ENCODE data around the gene NCSTN. TPM values are rescaled to one million over a fixed set of nuclear protein-coding genes. Genes with fewer than 3 reads are reported as not detected.

The NCSTN gene
- total and polyA plus RNA-seq, 8 donors: 90.7 to 125 (median 115) TPM

GRCh38 chr1:160363010-160363409 is 19.8 kb downstream of the NCSTN start:
- DNase-seq (no peak), ATAC-seq (no peak)
- Histone ChIP-seq H3K4me1 (no peaks in the 10 kb centered on the region), H3K9me3 (no peaks in the 10 kb centered on the region), H3K36me3 (peaks cover 0 to 28% of the 10 kb centered on the region in 2 donors), H3K4me3 (no peak overlapping the region), H3K27ac (no peak overlapping the region), H3K27me3 (no peaks in the 10 kb centered on the region)
- intact Hi-C loops (cut with DNase I): no loop called here
- TF ChIP-seq CTCF (IDR thresholded peaks at IDR 0.05): no peak

- ATAC-seq: no peak
- H3K27ac ChIP-seq: no peak overlapping the region
- no peak for TF ChIP-seq CTCF (IDR thresholded peaks at IDR 0.05)
- no peak for DNase-seq
- no peaks in the 10 kb centered on the region for H3K9me3 ChIP-seq
- no peaks in the 10 kb centered on the region for H3K4me1 ChIP-seq
- H3K4me3 ChIP-seq: no peak overlapping the region
- no peaks in the 10 kb centered on the region for H3K27me3 ChIP-seq
- intact Hi-C loops (cut with DNase I): no loop called here
- peaks cover 0 to 18% of the 10 kb centered on the region in 2 donors for H3K36me3 ChIP-seq
Observed at GRCh38 chr1:160363951-160364735, 21.0 kb downstream of the NCSTN start.

GRCh38 chr1:160365325-160365724 is 22.1 kb downstream of the NCSTN start:
- ATAC-seq (no peak), DNase-seq (no peak)
- no peak for TF ChIP-seq CTCF (IDR thresholded peaks at IDR 0.05)
- intact Hi-C loops (cut with DNase I): no loop called here
- Histone ChIP-seq H3K27ac (no peak overlapping the region), H3K4me3 (no peak overlapping the region), H3K4me1 (no peaks in the 10 kb centered on the region), H3K27me3 (no peaks in the 10 kb centered on the region), H3K9me3 (no peaks in the 10 kb centered on the region), H3K36me3 (peaks cover 0 to 6% of the 10 kb centered on the region in 2 donors)

GRCh38 chr1:160366731-160367515 is 23.7 kb downstream of the NCSTN start, which contains the start of gene NHLH1:
NHLH1 (plus strand) TSS chr1:160367071; CDS start chr1:160370732, 3,661 bp downstream.
- Histone ChIP-seq H3K36me3 (no peaks in the 10 kb centered on the region), H3K27me3 (no peaks in the 10 kb centered on the region), H3K4me3 (no peak within 1 kb of the TSS), H3K4me1 (no peaks in the 10 kb centered on the region), H3K27ac (no peak within 1 kb of the TSS), H3K9me3 (no peaks in the 10 kb centered on the region)
- DNase-seq (no peak), ATAC-seq (no peak)
- no peak for TF ChIP-seq CTCF (IDR thresholded peaks at IDR 0.05)
- intact Hi-C loops (cut with DNase I): no loop called here

- no peak overlapping the region for H3K27ac ChIP-seq
- H3K27me3 ChIP-seq: no peaks in the 10 kb centered on the region
- H3K4me3 ChIP-seq: no peak overlapping the region
- H3K9me3 ChIP-seq: no peaks in the 10 kb centered on the region
- intact Hi-C loops (cut with DNase I): no loop called here
- no peaks in the 10 kb centered on the region for H3K4me1 ChIP-seq
- DNase-seq (no peak), ATAC-seq (no peak)
- no peak for TF ChIP-seq CTCF (IDR thresholded peaks at IDR 0.05)
- H3K36me3 ChIP-seq: no peaks in the 10 kb centered on the region
Observed at GRCh38 chr1:160367516-160367900, 24.3 kb downstream of the NCSTN start.
